Activated T-cell treated with anti-CD3 and anti-CD28 coated beads, Interleukin-2, amount 50 U/mL, for 72 hours (primary cell): ENCODE results near the gene TMEM183A. TPM values are rescaled to one million over a fixed set of nuclear protein-coding genes. Genes with fewer than 3 reads are reported as not detected.

Experiments
- ATAC-seq, 2 donors: fragments of 150-1000 bp; cut with Tn5 transposase; replicated peaks in 1 of 2; 2 replicates each; pipeline ENCODE4 v1.10.0; 2021; ENCODE audit warnings: moderate library complexity in 2 of 2, mild to moderate bottlenecking in 1 of 2
- DNase-seq, 2 donors: peaks; one replicate each; pipeline ENCODE4 v3.0.0; 2021 to 2022; ENCODE audit warnings: mixed read lengths in 1 of 2
- H3K27ac Mint-ChIP-seq: one replicate; pipeline ENCODE4 v1.8.0; 2022; ENCODE audit warnings: mild to moderate bottlenecking, moderate library complexity, mixed read lengths
- H3K27me3 Mint-ChIP-seq: one replicate; pipeline ENCODE4 v1.8.0; 2022; ENCODE audit warnings: low read depth, mixed read lengths
- H3K36me3 Mint-ChIP-seq, 2 donors: one replicate each; pipeline ENCODE4 v1.8.0; 2022; ENCODE audit warnings: mixed read lengths in 2 of 2, mild to moderate bottlenecking in 1 of 2; ENCODE audit not compliant: insufficient read depth in 2 of 2
- H3K4me1 Mint-ChIP-seq: one replicate; pipeline ENCODE4 v1.8.0; 2022; ENCODE audit warnings: low read depth, mixed read lengths
- H3K4me3 Mint-ChIP-seq, 2 donors: one replicate each; pipeline ENCODE4 v1.8.0; 2022; ENCODE audit warnings: mild to moderate bottlenecking in 2 of 2, mixed read lengths in 2 of 2, moderate library complexity in 2 of 2
- H3K9me3 Mint-ChIP-seq, 2 donors: one replicate each; pipeline ENCODE4 v1.8.0; 2022; ENCODE audit warnings: mixed read lengths in 2 of 2
- total RNA-seq, 2 donors: library from RNA; stranded (reverse); gene quantifications; one replicate each; pipeline ENCODE4 v1.2.3, GENCODE V29; 2022

TMEM183A gene
- total RNA-seq, 2 donors from 2014 or later, result 63.8 to 80.7 TPM

DNA sequence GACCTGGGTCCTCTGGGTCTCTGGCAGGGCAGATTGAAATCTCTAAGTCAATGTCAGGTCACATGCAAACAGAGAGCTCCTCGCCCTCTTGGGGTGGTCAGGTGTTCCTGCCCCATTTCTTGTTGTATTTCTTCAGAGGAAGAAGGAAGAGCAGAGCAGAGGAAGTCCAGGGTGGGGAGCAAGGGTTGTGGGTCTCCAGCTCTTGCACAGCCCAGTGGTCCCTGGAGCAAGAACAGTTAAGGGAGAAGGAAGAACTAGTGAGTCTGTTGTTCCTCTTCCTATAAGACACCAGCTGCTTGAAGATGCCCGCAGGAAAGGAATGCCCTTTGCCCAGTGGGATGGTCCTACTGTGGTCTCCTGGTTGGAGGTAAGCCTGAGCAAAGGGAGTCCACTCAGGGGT, 52.3 kb downstream of the TMEM183A start:
- no peak overlapping the region for H3K27ac Mint-ChIP-seq
- DNase-seq (no peak), ATAC-seq (no peak)
- H3K4me3 Mint-ChIP-seq, result no peak overlapping the region
- H3K36me3 Mint-ChIP-seq, result no peaks in the 10 kb centered on the region
- no peaks in the 10 kb centered on the region for H3K9me3 Mint-ChIP-seq
- H3K27me3 Mint-ChIP-seq, result peaks cover 10% of the 10 kb centered on the region
- no peaks in the 10 kb centered on the region for H3K4me1 Mint-ChIP-seq

DNA sequence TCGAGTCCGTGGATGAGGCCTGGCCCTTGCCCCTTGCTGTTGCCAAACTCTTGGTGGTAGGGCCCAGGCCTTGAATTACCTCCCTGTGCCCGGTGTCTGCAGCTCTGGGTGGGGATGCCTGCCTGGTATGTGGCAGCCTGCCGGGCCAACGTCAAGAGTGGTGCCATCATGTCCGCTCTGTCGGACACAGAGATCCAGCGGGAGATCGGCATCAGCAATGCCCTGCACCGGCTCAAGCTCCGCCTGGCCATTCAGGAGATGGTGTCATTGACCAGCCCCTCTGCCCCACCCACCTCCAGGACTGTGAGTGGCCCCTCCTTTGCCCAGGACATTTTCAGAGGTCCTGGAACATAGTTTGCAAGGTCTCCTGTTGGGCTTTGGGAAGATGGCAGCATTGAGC, 52.9 kb downstream of the TMEM183A start:
- DNase-seq (no peak), ATAC-seq (no peak)
- H3K9me3 Mint-ChIP-seq, result no peaks in the 10 kb centered on the region
- H3K36me3 Mint-ChIP-seq, result no peaks in the 10 kb centered on the region
- H3K27me3 Mint-ChIP-seq, result peaks cover 10% of the 10 kb centered on the region
- no peak overlapping the region for H3K4me3 Mint-ChIP-seq
- H3K27ac Mint-ChIP-seq, result no peak overlapping the region
- H3K4me1 Mint-ChIP-seq, result no peaks in the 10 kb centered on the region

DNA sequence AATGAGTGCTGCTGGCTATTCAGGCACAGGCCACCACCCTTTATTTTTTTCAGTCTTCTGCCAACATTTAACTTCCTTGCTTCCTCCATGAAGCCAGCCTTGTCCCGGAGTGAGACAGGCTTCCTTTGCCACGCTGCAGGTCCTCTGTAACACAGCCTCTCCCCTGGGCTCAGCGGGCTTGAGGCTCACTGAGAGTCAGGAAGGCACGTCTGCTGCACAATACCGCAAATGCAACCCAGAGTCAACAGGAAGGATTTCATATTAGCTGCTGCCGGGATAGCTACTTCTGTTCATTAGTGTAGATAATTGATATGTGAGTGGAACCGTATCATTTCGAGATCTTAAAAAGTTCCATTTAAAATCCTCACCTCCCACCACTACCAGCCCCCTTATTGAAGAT, 56.1 kb downstream of the TMEM183A start:
- ATAC-seq (no peak), DNase-seq (no peak)
- Mint-ChIP-seq H3K27ac (no peak overlapping the region), H3K4me3 (no peak overlapping the region), H3K27me3 (peaks cover 1% of the 10 kb centered on the region), H3K4me1 (no peaks in the 10 kb centered on the region), H3K9me3 (no peaks in the 10 kb centered on the region), H3K36me3 (no peaks in the 10 kb centered on the region)

DNA sequence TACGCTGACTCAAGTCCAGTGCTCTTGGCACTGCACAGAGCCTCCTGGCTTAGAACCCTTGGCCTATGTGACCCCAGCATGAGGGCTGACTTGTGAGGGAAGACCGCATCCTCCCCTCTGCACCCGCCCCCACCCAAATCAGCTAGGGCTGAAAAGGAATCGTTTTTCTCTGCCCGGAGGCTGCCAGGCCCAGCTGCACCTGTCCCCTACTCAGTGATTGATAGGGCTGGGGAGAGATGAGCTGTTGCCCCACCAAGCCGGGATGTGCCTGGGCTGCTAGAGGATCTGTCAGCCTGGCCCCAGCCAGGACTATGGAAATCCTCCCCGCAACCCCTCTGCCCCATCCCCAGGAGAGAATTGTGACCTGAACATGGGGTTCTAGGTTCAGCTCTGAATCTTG, 58.0 kb downstream of the TMEM183A start:
- no peaks in the 10 kb centered on the region for H3K9me3 Mint-ChIP-seq
- no peaks in the 10 kb centered on the region for H3K27me3 Mint-ChIP-seq
- ATAC-seq (no peak), DNase-seq (no peak)
- no peak overlapping the region for H3K4me3 Mint-ChIP-seq
- H3K4me1 Mint-ChIP-seq, result no peaks in the 10 kb centered on the region
- no peaks in the 10 kb centered on the region for H3K36me3 Mint-ChIP-seq
- H3K27ac Mint-ChIP-seq, result no peak overlapping the region

GRCh38 chr1:203065986-203066385, 58.8 kb downstream of the TMEM183A start:
- no peak overlapping the region for H3K4me3 Mint-ChIP-seq
- no peaks in the 10 kb centered on the region for H3K4me1 Mint-ChIP-seq
- no peaks in the 10 kb centered on the region for H3K36me3 Mint-ChIP-seq
- H3K27me3 Mint-ChIP-seq, result no peaks in the 10 kb centered on the region
- H3K27ac Mint-ChIP-seq, result no peak overlapping the region
- H3K9me3 Mint-ChIP-seq, result no peaks in the 10 kb centered on the region
- DNase-seq (no peak), ATAC-seq (no peak)

DNA sequence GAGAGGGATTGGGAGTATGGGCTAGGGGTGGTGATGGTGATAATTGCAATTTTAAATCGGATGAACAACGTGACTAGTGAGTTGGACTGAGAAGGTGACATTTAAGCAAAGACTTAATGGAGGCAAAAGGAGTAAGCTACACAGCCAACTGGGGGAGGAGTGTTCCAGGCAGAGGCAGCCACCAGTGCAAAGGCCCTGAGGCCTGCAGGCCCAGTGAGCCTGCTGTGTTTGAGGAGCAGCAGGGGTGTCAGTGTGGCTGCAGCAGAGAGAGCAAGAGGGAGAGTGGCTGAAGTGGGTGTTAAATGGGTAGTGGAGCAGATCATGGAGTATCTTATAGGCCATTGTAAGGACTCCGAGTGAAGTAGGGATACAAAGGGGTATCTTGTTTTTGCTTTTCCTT, 59.8 kb downstream of the TMEM183A start:
- Mint-ChIP-seq H3K9me3 (no peaks in the 10 kb centered on the region), H3K36me3 (no peaks in the 10 kb centered on the region), H3K4me1 (no peaks in the 10 kb centered on the region), H3K27ac (no peak overlapping the region), H3K27me3 (no peaks in the 10 kb centered on the region), H3K4me3 (no peak overlapping the region)
- ATAC-seq (no peak), DNase-seq (no peak)

DNA sequence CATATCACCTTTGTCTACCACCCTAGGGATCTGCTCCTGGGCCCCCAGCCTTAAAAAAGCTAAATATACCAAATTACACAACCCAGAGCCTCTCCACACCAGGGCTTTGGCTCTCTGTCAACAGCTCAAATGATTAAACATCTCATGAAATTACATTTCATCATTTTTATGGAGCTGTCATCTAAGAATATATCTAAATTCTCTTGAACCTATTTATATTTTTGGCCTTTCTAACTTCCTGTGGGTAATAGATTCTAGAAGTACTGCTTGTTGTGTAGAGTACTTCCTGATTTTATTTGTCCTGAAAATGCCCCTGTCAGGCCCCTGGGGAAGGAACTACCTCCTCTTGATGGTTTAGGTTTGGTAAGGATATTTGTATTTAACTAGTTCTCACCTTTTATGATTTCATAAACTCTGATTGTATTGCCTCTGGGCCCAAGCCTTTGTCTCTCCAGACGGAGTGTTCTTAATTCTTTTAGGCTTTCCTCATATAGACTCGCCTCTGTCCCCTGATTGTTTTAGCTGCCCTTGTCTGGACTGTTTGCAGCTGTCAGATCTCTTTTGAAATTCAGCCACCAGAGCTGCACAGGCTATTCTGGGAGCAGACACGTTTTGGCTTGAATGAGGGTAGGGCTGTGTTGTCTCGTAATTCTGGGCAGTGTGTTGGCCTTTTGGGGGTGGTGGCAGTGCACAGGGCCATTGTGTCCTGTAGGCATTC, 62.0 kb downstream of the TMEM183A start:
- Mint-ChIP-seq H3K4me1 (no peaks in the 10 kb centered on the region), H3K9me3 (no peaks in the 10 kb centered on the region)
- no peak for ATAC-seq

GRCh38 chr1:203072002-203072602, 64.9 kb downstream of the TMEM183A start:
- Mint-ChIP-seq H3K27ac (no peak overlapping the region), H3K36me3 (no peaks in the 10 kb centered on the region), H3K27me3 (peaks cover 30% of the 10 kb centered on the region), H3K4me1 (peaks cover 6% of the 10 kb centered on the region), H3K4me3 (no peak overlapping the region), H3K9me3 (no peaks in the 10 kb centered on the region)
- ATAC-seq, result no peak
- no peak for DNase-seq

More for the DNA sequence above, 62.0 kb downstream of the TMEM183A start:
- DNase-seq, result no peak
- Mint-ChIP-seq H3K36me3 (no peaks in the 10 kb centered on the region), H3K27ac (no peak overlapping the region), H3K27me3 (peaks cover 14% of the 10 kb centered on the region), H3K4me3 (no peak overlapping the region)

DNA sequence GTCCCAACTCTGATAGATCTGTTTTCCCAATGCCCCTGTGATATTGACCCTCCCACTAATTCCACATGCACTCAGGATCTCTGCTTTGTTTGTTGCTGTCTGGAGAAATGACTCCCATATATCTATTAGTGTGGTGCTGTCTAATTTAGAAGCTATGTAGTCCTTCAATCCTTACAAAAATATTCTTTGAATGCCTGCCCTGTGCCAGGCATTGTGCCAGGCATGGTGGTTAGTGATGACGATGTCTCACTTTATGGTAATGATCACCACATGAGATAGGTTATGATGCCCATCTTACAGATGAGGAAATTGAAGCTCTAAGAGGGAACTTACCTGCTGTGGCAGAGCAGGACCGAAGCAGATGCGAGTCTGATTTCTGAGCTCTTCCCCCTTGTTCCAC, 65.7 kb downstream of the TMEM183A start:
- no peaks in the 10 kb centered on the region for H3K9me3 Mint-ChIP-seq

DNA sequence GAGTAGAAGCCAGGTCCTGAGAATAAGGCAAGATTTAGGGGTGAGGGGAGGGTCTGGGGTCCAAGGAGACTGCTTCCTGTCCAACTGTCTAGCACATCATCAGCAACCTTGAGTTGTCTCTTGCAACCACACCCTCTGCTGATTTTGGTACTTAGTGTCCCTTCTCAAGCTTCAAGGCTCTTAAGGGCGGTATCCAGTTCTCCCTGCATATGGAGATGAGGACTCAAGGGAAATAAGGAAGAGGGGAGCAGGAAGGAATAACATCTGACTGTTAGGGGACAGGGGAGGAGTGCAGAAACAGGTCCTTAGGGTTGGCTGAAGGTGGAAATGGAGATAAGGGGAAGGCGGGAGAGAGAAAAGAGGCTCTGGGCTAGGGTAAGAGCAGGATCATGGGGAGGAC, 66.3 kb downstream of the TMEM183A start:
- ATAC-seq, result no peak
- Mint-ChIP-seq H3K9me3 (no peaks in the 10 kb centered on the region), H3K27me3 (peaks cover 30% of the 10 kb centered on the region), H3K4me1 (peaks cover 6% of the 10 kb centered on the region), H3K27ac (no peak overlapping the region), H3K36me3 (no peaks in the 10 kb centered on the region), H3K4me3 (no peak overlapping the region)
- DNase-seq, result no peak

More for the DNA sequence above, 65.7 kb downstream of the TMEM183A start:
- Mint-ChIP-seq H3K27ac (no peak overlapping the region), H3K4me3 (no peak overlapping the region), H3K36me3 (no peaks in the 10 kb centered on the region), H3K27me3 (peaks cover 30% of the 10 kb centered on the region), H3K4me1 (peaks cover 6% of the 10 kb centered on the region)
- DNase-seq, result no peak
- no peak for ATAC-seq

Other genes starting within 250 kb of the TMEM183A start
- 10 to 100 TPM; 47.0 to 53.6 TPM for gene KDM5B, start 199.0 kb upstream of the TMEM183A start, total RNA-seq
- gene PCAT6, start 196.4 kb upstream of the TMEM183A start, total RNA-seq, result 1 to 10 TPM; 1.0 to 1.8 TPM
- 10 to 100 TPM in 1 of 2 donors, 1 to 10 TPM in 1; 8.4 to 10.8 TPM for gene RABIF, start 118.2 kb upstream of the TMEM183A start, total RNA-seq
- 10 to 100 TPM; 43.8 to 52.5 TPM for gene KLHL12, start 80.1 kb upstream of the TMEM183A start, total RNA-seq
- gene ADIPOR1, start 49.1 kb upstream of the TMEM183A start, total RNA-seq, result 10 to 100 TPM; 72.0 to 75.3 TPM
- gene CYB5R1, start 40.1 kb upstream of the TMEM183A start, total RNA-seq, result 10 to 100 TPM; 24.9 to 30.1 TPM
- 10 to 100 TPM in 1 of 2 donors, 1 to 10 TPM in 1; 5.4 to 18.8 TPM for gene PPFIA4, start 19.1 kb downstream of the TMEM183A start, total RNA-seq
- not detected for gene MYOG, start 78.6 kb downstream of the TMEM183A start, total RNA-seq
- gene ADORA1, start 120.4 kb downstream of the TMEM183A start, total RNA-seq, result not detected
- gene MYBPH, start 168.5 kb downstream of the TMEM183A start, total RNA-seq, result not detected
- gene CHI3L1, start 179.3 kb downstream of the TMEM183A start, total RNA-seq, result not detected
- 1 to 10 TPM; 1.4 to 4.7 TPM for gene CHIT1, start 222.3 kb downstream of the TMEM183A start, total RNA-seq